ENCODE data around the gene SHROOM3.

SHROOM3 gene

DNA sequence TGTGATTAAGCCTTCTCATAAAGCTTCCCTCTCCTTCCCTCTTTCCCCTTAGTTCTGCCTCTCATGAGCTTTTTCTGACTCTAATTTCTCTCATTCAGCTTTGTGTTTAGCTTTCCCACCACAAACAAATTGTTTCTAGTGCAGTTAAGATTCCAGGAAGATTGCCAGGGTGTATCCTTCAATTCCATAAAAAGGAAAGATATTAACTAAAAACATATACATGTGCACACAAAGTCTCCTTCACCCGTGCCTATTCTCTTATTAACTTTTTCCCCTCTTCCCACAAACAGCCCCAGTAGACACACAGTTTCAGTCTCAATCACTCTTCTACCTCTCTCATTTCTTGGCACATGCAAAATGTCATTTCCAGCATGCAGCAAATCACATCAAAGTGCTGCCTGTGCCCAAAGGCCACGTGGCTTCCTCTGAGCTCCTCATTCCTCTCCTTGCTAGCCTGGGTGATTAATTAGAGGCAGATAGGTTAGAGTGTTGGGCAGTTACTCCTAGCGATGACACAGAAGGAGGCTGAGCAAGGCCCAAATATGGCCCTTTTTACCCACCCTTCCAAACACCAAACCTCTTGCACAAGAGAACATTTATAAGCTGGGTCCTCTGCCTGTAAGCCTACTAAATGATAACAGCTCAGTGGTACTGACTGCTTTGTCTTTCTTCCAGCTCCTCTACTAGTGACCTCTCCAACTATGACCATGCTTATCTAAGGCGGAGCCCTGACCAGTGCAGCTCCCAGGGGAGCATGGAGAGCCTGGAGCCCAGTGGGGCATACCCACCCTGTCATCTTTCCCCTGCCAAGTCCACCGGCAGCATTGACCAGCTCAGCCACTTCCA, 303.3 kb downstream of the SHROOM3 start:
- Histone ChIP-seq H3K9me3 (ENCODE audit: control insufficient read depth, insufficient read depth, low read length) (no peaks in the 10 kb centered on the region), H3K4me1 (ENCODE audit: control insufficient read depth, insufficient read depth, low read length) (no peaks in the 10 kb centered on the region; the same call in 1 of the 2 replicates), H3K4me3 (ENCODE audit: low read length) (no peak overlapping the region), H3K36me3 (ENCODE audit: control insufficient read depth, insufficient read depth, low read length) (peaks cover 12% of the 10 kb centered on the region), H3K27me3 (ENCODE audit: control insufficient read depth, insufficient read depth, low read length) (no peaks in the 10 kb centered on the region), H3K27ac (ENCODE audit: low read length) (no peak overlapping the region)
- no peak for DNase-seq (ENCODE audit: low read depth, low spot score)
- no CpG with 5 or more reads among the region's 5 CpGs for WGBS (ENCODE audit: insufficient coverage, insufficient read length)

DNA sequence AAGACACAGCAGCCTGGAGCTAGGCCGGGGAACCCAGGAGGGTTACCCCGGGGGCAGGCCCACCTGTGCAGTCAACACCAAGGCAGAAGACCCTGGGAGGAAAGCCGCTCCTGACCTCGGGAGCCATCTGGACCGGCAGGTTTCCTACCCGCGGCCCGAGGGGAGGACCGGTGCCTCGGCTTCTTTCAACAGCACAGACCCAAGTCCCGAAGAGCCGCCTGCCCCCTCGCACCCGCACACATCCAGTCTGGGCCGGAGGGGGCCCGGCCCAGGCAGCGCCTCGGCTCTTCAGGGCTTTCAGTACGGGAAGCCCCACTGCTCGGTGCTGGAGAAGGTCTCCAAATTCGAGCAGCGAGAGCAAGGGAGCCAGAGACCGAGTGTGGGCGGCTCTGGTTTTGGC, 305.2 kb downstream of the SHROOM3 start:
- no peak for DNase-seq (ENCODE audit: low read depth, low spot score)
- no CpG with 5 or more reads among the region's 24 CpGs for WGBS (ENCODE audit: insufficient coverage, insufficient read length)
- Histone ChIP-seq H3K4me3 (ENCODE audit: low read length) (no peak overlapping the region), H3K27me3 (ENCODE audit: control insufficient read depth, insufficient read depth, low read length) (no peaks in the 10 kb centered on the region), H3K27ac (ENCODE audit: low read length) (no peak overlapping the region), H3K4me1 (ENCODE audit: control insufficient read depth, insufficient read depth, low read length) (no peaks in the 10 kb centered on the region), H3K36me3 (ENCODE audit: control insufficient read depth, insufficient read depth, low read length) (peaks cover 12% of the 10 kb centered on the region), H3K9me3 (ENCODE audit: control insufficient read depth, insufficient read depth, low read length) (no peaks in the 10 kb centered on the region)

DNA sequence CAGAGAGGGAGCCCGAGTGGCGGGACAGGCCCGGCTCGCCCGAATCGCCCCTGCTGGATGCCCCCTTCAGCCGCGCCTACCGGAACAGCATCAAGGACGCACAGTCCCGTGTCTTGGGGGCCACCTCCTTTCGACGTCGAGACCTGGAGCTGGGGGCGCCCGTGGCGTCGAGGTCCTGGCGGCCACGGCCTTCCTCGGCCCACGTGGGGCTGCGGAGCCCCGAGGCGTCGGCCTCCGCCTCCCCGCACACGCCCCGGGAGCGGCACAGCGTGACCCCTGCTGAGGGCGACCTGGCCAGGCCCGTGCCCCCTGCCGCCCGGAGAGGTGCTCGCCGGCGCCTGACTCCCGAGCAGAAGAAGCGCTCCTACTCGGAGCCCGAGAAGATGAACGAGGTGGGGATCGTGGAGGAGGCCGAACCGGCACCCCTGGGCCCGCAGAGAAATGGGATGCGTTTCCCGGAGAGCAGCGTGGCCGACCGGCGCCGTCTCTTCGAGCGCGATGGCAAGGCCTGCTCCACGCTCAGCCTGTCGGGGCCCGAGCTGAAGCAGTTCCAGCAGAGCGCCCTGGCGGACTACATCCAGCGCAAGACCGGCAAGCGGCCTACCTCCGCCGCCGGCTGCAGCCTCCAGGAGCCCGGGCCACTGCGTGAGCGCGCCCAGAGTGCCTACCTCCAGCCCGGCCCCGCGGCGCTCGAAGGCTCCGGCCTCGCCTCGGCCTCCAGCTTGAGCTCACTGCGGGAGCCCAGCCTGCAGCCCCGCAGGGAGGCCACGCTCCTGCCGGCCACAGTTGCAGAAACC, 306.0 kb downstream of the SHROOM3 start:
- no peaks in the 10 kb centered on the region for H3K4me1 ChIP-seq (ENCODE audit: control insufficient read depth, insufficient read depth, low read length)
- H3K27ac ChIP-seq (ENCODE audit: low read length): no peak overlapping the region
- DNase-seq (ENCODE audit: low read depth, low spot score): no peak
- peaks cover 12% of the 10 kb centered on the region for H3K36me3 ChIP-seq (ENCODE audit: control insufficient read depth, insufficient read depth, low read length)
- no CpG with 5 or more reads among the region's 85 CpGs for WGBS (ENCODE audit: insufficient coverage, insufficient read length)
- no peaks in the 10 kb centered on the region for H3K27me3 ChIP-seq (ENCODE audit: control insufficient read depth, insufficient read depth, low read length)
- no peaks in the 10 kb centered on the region for H3K9me3 ChIP-seq (ENCODE audit: control insufficient read depth, insufficient read depth, low read length)
- no peak overlapping the region for H3K4me3 ChIP-seq (ENCODE audit: low read length)

DNA sequence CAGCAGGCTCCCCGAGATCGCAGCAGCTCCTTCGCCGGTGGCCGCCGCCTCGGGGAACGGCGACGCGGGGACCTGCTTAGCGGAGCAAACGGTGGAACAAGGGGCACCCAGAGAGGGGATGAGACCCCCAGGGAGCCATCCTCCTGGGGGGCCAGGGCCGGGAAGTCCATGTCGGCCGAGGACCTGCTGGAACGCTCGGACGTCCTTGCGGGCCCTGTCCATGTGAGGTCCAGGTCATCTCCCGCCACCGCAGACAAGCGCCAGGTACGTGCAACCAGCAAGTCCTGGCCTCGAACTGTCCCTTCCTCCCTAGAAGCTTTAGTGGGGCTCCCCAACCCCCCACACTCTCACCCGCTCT, 306.6 kb downstream of the SHROOM3 start:
- WGBS (ENCODE audit: insufficient coverage, insufficient read length): no CpG with 5 or more reads among the region's 26 CpGs
- H3K36me3 ChIP-seq (ENCODE audit: control insufficient read depth, insufficient read depth, low read length): peaks cover 12% of the 10 kb centered on the region
- no peaks in the 10 kb centered on the region for H3K27me3 ChIP-seq (ENCODE audit: control insufficient read depth, insufficient read depth, low read length)
- DNase-seq (ENCODE audit: low read depth, low spot score): no peak
- H3K4me3 ChIP-seq (ENCODE audit: low read length): no peak overlapping the region
- no peaks in the 10 kb centered on the region for H3K9me3 ChIP-seq (ENCODE audit: control insufficient read depth, insufficient read depth, low read length)
- no peaks in the 10 kb centered on the region for H3K4me1 ChIP-seq (ENCODE audit: control insufficient read depth, insufficient read depth, low read length)
- H3K27ac ChIP-seq (ENCODE audit: low read length): no peak overlapping the region

DNA sequence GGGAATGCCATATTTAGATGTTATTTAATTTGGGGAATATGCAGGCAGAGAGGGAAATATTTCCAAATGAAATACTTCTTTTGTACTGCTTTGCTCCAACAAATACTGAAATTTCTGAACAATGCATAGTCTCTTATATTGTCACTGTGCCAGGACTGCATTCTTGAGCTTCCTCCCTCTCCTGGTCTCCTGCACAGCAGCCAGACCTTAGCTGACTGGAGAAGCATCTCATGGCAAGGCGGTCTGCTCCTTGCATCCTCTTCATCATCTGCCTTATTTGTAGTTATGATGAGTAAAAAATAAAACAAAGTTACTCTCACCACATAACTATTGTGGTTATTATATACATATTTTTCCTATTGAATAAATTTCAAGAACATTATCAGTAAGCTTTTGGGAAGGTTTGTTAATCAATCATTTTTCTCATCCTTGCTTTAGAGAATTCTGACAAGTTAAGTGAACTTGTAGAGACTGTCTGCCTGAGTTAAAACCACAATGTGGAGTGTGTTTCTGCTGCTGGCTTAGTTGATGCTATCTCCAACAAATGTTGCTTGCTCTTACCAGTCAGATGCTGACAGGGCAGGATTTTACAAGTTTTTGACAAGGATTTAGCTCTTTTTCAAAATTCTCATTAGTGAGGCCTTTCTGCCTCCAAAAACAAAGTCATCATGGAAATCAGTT, 309.4 kb downstream of the SHROOM3 start:
- Histone ChIP-seq H3K36me3 (ENCODE audit: control insufficient read depth, insufficient read depth, low read length) (peaks cover 3% of the 10 kb centered on the region), H3K4me3 (ENCODE audit: low read length) (no peak overlapping the region), H3K4me1 (ENCODE audit: control insufficient read depth, insufficient read depth, low read length) (no peaks in the 10 kb centered on the region), H3K27ac (ENCODE audit: low read length) (no peak overlapping the region), H3K9me3 (ENCODE audit: control insufficient read depth, insufficient read depth, low read length) (no peaks in the 10 kb centered on the region), H3K27me3 (ENCODE audit: control insufficient read depth, insufficient read depth, low read length) (no peaks in the 10 kb centered on the region)
- WGBS (ENCODE audit: insufficient coverage, insufficient read length): no CpG with 5 or more reads among the region's 1 CpG
- no peak for DNase-seq (ENCODE audit: low read depth, low spot score)

DNA sequence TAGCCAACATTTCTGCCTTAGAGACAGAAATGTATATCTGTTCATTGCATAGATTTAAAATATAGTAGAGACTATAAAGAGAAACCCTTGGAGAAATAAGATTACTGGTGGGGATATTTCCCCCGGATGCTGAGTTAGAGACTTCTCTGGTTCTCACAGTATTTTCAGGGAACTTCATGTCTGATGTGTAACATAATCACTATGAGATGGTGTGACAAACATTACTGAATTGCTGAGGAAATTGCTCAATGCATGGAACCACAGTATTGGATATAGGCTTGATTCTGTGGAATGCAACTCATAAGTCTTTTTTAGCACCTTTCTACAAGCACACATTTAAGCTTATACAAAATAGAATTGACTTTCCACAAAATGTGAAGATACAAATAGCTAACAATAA, 310.2 kb downstream of the SHROOM3 start:
- WGBS (ENCODE audit: insufficient coverage, insufficient read length): no CpG with 5 or more reads among the region's 1 CpG
- Histone ChIP-seq H3K4me3 (ENCODE audit: low read length) (no peak overlapping the region), H3K4me1 (ENCODE audit: control insufficient read depth, insufficient read depth, low read length) (no peaks in the 10 kb centered on the region), H3K9me3 (ENCODE audit: control insufficient read depth, insufficient read depth, low read length) (no peaks in the 10 kb centered on the region), H3K27ac (ENCODE audit: low read length) (no peak overlapping the region), H3K36me3 (ENCODE audit: control insufficient read depth, insufficient read depth, low read length) (no peaks in the 10 kb centered on the region; the same call in 1 of the 2 replicates), H3K27me3 (ENCODE audit: control insufficient read depth, insufficient read depth, low read length) (no peaks in the 10 kb centered on the region)
- no peak for DNase-seq (ENCODE audit: low read depth, low spot score)

DNA sequence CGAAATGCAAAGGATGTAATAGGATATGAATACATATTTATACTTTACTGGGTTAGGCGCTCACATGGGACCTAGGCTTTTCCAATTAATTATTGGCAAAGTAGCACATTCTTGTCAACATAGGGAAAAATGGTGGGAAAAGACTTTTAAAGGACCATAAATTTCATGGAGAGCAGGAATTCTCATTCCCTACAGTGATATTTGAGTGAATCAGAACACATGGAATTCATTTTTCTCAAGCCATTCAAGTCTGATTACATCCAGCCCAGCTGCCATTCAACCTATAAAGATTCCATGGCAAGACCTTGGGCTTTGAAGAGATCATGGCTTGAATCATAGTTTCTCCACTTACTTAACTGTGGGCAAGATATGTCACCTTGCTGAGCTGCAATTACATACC, 312.5 kb downstream of the SHROOM3 start:
- H3K27ac ChIP-seq (ENCODE audit: low read length): no peak overlapping the region
- WGBS (ENCODE audit: insufficient coverage, insufficient read length): no CpG with 5 or more reads among the region's 2 CpGs
- no peaks in the 10 kb centered on the region for H3K36me3 ChIP-seq (ENCODE audit: control insufficient read depth, insufficient read depth, low read length)
- no peak overlapping the region for H3K4me3 ChIP-seq (ENCODE audit: low read length)
- DNase-seq (ENCODE audit: low read depth, low spot score): no peak
- no peaks in the 10 kb centered on the region for H3K27me3 ChIP-seq (ENCODE audit: control insufficient read depth, insufficient read depth, low read length)
- H3K9me3 ChIP-seq (ENCODE audit: control insufficient read depth, insufficient read depth, low read length): no peaks in the 10 kb centered on the region
- H3K4me1 ChIP-seq (ENCODE audit: control insufficient read depth, insufficient read depth, low read length): no peaks in the 10 kb centered on the region

DNA sequence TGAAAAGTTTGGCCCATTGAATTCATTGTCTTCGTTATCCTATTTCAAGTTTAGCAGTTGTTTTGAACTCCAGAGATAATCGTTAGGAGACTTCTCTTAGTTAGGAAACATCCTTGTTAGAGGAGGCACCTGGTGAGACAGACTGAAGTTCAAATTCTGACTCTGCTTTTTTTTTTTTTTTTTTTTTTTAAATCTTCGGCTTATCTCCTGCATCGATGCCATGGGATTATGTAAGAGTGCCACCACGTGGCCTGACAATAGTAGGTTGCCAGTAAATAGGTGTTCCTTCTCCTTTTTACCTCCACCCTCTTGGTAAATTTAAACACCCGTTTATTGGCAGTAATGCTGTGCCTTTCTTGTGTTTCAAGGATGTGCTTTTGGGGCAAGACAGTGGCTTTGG, 313.6 kb downstream of the SHROOM3 start:
- no peaks in the 10 kb centered on the region for H3K27me3 ChIP-seq (ENCODE audit: control insufficient read depth, insufficient read depth, low read length)
- H3K27ac ChIP-seq (ENCODE audit: low read length): no peak overlapping the region
- no peaks in the 10 kb centered on the region for H3K4me1 ChIP-seq (ENCODE audit: control insufficient read depth, insufficient read depth, low read length)
- H3K36me3 ChIP-seq (ENCODE audit: control insufficient read depth, insufficient read depth, low read length): no peaks in the 10 kb centered on the region
- no CpG with 5 or more reads among the region's 6 CpGs for WGBS (ENCODE audit: insufficient coverage, insufficient read length)
- no peak overlapping the region for H3K4me3 ChIP-seq (ENCODE audit: low read length)
- no peaks in the 10 kb centered on the region for H3K9me3 ChIP-seq (ENCODE audit: control insufficient read depth, insufficient read depth, low read length)
- no peak for DNase-seq (ENCODE audit: low read depth, low spot score)

DNA sequence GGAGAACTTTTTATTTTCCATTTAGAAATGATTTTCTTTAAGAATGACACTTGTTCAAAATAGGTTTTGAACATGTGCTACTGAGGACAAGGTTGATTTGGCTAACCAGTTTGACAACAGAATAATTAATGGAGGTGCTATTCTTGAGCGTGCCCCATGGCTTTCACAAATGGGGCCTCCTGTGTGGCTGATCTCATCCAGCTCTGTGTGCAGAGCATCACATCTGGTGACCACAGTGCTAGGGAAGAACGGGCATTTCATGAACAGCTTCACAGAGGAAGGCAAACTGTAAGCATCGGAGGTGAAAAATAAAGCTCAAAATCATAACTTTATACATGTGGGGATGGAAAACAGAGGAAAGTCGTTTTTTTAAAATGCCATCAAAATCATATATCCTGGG, 314.3 kb downstream of the SHROOM3 start:
- DNase-seq (ENCODE audit: low read depth, low spot score): no peak
- no peaks in the 10 kb centered on the region for H3K4me1 ChIP-seq (ENCODE audit: control insufficient read depth, insufficient read depth, low read length)
- peaks cover 3% of the 10 kb centered on the region for H3K36me3 ChIP-seq (ENCODE audit: control insufficient read depth, insufficient read depth, low read length)
- H3K27ac ChIP-seq (ENCODE audit: low read length): no peak overlapping the region
- no CpG with 5 or more reads among the region's 4 CpGs for WGBS (ENCODE audit: insufficient coverage, insufficient read length)
- H3K4me3 ChIP-seq (ENCODE audit: low read length): no peak overlapping the region
- H3K27me3 ChIP-seq (ENCODE audit: control insufficient read depth, insufficient read depth, low read length): no peaks in the 10 kb centered on the region
- H3K9me3 ChIP-seq (ENCODE audit: control insufficient read depth, insufficient read depth, low read length): no peaks in the 10 kb centered on the region

DNA sequence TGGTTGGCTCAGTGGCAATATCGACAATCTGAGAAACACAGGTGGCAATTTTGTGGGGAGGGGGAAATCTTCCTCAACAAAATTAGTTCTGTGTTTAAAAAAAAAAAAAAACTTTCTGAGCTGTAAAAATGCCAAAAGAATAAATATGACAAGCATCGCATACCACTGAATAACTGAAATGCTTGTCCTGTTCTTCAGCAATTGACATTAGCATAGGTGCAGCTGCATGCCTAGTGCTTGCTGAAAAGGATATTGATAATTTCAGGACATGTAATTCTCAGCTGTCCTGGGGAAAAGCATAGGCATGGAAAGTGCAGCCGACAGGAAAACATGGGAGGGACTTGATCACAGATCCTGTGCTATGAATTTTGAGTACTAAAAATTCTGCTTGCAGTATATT, 315.7 kb downstream of the SHROOM3 start:
- Histone ChIP-seq H3K9me3 (ENCODE audit: control insufficient read depth, insufficient read depth, low read length) (no peaks in the 10 kb centered on the region), H3K36me3 (ENCODE audit: control insufficient read depth, insufficient read depth, low read length) (peaks cover 5% of the 10 kb centered on the region)
- WGBS (ENCODE audit: insufficient coverage, insufficient read length): no CpG with 5 or more reads among the region's 3 CpGs

More for the DNA sequence above, 315.7 kb downstream of the SHROOM3 start:
- H3K4me1 ChIP-seq (ENCODE audit: control insufficient read depth, insufficient read depth, low read length): no peaks in the 10 kb centered on the region
- no peak overlapping the region for H3K4me3 ChIP-seq (ENCODE audit: low read length)
- no peak for DNase-seq (ENCODE audit: low read depth, low spot score)
- no peak overlapping the region for H3K27ac ChIP-seq (ENCODE audit: low read length)
- H3K27me3 ChIP-seq (ENCODE audit: control insufficient read depth, insufficient read depth, low read length): no peaks in the 10 kb centered on the region
